ENCODE measurements around the gene TDRD12. TPM values are rescaled to one million over a fixed set of nuclear protein-coding genes. Genes with fewer than 3 reads are reported as not detected.

Gene TDRD12
- total RNA-seq, 1 experiment from 2014 or later: 1.3 TPM

DNA sequence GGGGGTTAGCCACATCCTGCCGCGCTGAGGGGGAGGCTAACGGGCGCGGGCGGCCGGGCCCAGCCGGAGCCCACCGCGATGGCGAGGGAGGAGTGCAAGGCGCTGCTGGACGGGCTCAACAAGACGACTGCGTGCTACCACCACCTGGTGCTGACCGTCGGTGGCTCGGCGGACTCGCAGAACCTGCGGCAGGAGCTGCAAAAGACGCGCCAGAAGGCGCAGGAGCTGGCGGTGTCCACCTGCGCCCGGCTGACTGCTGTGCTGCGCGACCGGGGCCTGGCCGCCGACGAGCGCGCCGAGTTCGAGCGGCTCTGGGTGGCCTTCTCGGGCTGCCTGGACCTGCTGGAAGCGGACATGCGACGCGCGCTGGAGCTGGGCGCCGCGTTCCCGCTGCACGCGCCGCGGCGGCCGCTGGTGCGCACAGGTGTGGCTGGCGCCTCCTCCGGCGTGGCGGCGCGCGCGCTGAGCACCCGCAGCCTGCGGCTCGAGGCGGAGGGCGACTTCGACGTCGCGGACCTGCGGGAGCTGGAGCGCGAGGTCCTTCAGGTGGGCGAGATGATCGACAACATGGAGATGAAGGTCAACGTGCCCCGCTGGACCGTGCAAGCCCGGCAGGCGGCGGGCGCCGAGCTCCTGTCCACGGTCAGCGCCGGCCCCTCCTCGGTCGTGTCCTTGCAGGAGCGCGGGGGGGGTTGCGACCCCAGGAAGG, 43.2 kb upstream of the TDRD12 start (continued):
- TF ChIP-seq HMGXB4 (CRISPR knock-in tag; IDR thresholded peaks at IDR 0.05) (no peak), TCF7 (CRISPR knock-in tag; IDR thresholded peaks at IDR 0.05; ENCODE audit: low read depth) (0 out of 2 replicates have a peak, but pooled peaks have one; percentile 17), MYBL2 (CRISPR knock-in tag; IDR thresholded peaks at IDR 0.05) (no peak), NR1H2 (CRISPR knock-in tag; IDR thresholded peaks at IDR 0.05) (no peak), ATF1 (CRISPR knock-in tag; IDR thresholded peaks at IDR 0.05) (no peak), JAZF1 (CRISPR knock-in tag; IDR thresholded peaks at IDR 0.05) (no peak), CDX4 (CRISPR knock-in tag; IDR thresholded peaks at IDR 0.05; ENCODE audit: borderline replicate concordance) (no peak), ZNF317 (CRISPR knock-in tag; IDR thresholded peaks at IDR 0.05; ENCODE audit: borderline replicate concordance, low read depth) (no peak), FOXP1 (CRISPR knock-in tag; IDR thresholded peaks at IDR 0.05; ENCODE audit: borderline replicate concordance) (peak; percentile 94), FOXK1 (CRISPR knock-in tag; IDR thresholded peaks at IDR 0.05) (peak; percentile 71), RELA (CRISPR knock-in tag; IDR thresholded peaks at IDR 0.05; ENCODE audit: borderline replicate concordance) (no peak), CREM (CRISPR knock-in tag; IDR thresholded peaks at IDR 0.05) (no peak; the same call in 1 of the 2 replicates), ZNF281 (CRISPR knock-in tag; IDR thresholded peaks at IDR 0.05) (no peak), AFF4 (CRISPR knock-in tag; IDR thresholded peaks at IDR 0.05; ENCODE audit: borderline replicate concordance) (no peak), FOXP4 (CRISPR knock-in tag; IDR thresholded peaks at IDR 0.05) (peak; percentile 78; the same call in 1 of the 2 replicates), ZNF425 (CRISPR knock-in tag; conservative IDR thresholded peaks at IDR 0.05) (no peak)
- TF ChIP-seq, protein P1, sequence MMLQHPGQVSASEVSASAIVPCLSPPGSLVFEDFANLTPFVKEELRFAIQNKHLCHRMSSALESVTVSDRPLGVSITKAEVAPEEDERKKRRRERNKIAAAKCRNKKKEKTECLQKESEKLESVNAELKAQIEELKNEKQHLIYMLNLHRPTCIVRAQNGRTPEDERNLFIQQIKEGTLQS (CRISPR knock-in tag; conservative IDR thresholded peaks at IDR 0.05): no peak
- TF ChIP-seq, protein P2, sequence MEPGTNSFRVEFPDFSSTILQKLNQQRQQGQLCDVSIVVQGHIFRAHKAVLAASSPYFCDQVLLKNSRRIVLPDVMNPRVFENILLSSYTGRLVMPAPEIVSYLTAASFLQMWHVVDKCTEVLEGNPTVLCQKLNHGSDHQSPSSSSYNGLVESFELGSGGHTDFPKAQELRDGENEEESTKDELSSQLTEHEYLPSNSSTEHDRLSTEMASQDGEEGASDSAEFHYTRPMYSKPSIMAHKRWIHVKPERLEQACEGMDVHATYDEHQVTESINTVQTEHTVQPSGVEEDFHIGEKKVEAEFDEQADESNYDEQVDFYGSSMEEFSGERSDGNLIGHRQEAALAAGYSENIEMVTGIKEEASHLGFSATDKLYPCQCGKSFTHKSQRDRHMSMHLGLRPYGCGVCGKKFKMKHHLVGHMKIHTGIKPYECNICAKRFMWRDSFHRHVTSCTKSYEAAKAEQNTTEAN (CRISPR knock-in tag; IDR thresholded peaks at IDR 0.05): no peak
- TF ChIP-seq, protein P3, sequence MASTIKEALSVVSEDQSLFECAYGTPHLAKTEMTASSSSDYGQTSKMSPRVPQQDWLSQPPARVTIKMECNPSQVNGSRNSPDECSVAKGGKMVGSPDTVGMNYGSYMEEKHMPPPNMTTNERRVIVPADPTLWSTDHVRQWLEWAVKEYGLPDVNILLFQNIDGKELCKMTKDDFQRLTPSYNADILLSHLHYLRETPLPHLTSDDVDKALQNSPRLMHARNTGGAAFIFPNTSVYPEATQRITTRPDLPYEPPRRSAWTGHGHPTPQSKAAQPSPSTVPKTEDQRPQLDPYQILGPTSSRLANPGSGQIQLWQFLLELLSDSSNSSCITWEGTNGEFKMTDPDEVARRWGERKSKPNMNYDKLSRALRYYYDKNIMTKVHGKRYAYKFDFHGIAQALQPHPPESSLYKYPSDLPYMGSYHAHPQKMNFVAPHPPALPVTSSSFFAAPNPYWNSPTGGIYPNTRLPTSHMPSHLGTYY (CRISPR knock-in tag; IDR thresholded peaks at IDR 0.05): no peak
- TF ChIP-seq, protein P4, sequence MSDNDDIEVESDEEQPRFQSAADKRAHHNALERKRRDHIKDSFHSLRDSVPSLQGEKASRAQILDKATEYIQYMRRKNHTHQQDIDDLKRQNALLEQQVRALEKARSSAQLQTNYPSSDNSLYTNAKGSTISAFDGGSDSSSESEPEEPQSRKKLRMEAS (CRISPR knock-in tag; IDR thresholded peaks at IDR 0.05): peak; percentile 54; the same call in 1 of the 2 replicates
